ENCODE measurements around the gene FBXL14.

The FBXL14 gene

DNA sequence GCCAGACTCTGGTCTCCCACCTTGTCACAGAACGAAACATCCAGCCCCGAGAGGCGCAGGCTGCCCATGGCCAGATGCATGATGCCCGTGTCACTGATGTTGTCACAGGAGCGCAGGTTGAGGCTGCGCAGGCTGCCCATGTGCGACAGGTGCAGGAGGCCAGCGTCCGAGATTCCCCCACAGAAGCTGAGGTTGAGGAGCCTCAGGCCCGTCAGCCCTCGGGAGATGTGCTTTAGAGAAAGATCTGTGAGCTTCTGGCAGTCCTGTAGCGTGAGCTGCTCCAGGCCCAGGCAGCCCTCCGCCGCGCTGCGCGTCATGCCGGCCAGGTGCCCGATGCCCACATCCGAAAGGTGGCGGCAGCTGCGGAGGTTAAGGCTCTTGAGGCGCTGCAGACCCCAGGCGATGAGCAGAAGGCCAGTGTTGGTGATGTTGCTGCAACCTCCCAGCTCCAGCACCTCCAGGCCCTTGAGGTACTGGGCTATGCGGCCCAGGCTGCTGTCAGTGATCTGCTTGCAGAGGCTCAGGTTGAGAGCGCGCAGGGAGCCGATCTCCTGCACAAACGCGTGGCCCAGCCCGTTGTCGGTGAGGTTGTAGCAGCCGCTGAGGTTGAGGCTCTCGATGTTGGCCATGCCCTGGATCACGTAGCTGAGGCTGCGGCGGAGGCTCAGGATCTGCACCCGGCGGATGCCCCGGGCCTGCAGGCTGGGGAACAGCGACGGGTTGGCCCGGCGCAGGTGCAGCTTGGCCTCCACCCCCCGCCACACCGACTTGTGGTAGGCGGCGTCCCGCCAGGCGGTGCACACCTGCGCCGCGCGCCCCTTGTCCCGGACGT is 991 bp downstream of the FBXL14 start:
- DNase-seq, result peak; percentile 44

DNA sequence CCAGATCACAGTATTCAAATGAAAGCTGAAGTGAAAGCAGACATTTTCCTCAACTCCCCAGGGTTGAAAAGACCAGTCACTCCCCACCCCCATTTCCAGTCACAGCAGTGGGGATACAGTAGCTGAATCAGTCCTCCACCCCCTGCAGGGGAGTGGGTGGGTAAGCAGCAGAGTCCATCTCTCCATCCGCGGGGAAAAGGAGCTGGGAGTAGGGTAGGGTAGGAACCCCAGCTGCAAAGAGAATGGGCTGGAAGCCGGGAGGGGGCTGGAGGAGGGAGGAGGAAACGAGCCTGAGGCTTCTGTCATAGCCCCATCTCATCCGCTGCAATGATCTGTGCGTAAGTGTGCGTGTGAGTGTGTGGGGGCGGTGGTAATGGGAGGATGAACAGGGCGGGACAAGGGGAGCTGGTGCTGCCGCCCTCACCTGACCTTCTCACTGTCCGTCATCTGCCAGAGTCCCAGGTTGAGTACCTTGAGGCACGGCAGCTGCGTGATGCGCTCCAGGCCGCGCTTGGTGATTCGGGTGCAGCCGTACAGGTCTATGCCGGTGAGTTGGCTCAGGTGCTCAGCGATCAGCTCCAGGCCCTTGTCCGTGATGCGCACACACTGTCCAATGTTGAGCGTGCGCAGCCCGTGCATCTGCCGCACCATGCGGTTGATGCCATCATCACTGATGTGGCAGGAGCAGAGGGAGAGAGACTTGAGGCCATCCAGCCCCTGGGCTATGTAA is 1.8 kb downstream of the FBXL14 start:
- DNase-seq, result peak; percentile 79

DNA sequence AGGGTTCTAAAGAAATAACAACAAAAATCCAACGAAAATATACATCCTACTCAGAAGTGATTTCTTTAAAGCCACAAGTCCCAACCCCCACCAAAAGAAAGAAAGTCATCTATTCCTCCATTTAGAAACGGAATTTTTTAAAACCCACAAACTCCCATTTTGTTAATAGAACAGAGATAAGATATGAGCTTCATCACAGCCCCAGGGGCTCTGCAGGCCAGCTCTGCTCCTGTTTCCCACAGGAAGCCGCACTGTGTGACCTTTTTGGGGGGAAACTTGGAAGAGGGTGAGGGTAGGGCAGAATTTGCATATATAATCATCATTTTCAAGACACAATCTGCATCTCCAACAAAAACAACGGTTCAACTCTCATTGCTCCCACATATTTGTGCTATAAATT is 2.8 kb downstream of the FBXL14 start:
- DNase-seq, result peak; percentile 49

DNA sequence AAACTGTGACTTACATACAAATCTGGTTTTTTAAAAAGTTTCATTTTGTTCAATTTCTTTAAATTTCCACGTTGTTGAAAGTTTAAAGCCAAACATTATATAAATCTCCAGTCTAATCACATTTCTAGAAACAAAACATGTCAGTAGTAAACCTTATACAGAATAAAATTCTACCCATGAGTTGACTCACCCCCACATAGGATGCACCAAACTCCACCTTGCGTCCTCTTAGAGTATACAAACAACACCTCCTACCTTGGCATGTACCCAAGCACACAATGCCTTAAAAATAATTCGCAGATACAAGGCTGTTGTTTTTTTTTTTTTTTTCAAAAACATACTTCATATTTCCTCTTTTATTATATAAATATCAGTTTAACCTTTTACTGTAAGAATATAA is 3.3 kb downstream of the FBXL14 start:
- no peak for DNase-seq

DNA sequence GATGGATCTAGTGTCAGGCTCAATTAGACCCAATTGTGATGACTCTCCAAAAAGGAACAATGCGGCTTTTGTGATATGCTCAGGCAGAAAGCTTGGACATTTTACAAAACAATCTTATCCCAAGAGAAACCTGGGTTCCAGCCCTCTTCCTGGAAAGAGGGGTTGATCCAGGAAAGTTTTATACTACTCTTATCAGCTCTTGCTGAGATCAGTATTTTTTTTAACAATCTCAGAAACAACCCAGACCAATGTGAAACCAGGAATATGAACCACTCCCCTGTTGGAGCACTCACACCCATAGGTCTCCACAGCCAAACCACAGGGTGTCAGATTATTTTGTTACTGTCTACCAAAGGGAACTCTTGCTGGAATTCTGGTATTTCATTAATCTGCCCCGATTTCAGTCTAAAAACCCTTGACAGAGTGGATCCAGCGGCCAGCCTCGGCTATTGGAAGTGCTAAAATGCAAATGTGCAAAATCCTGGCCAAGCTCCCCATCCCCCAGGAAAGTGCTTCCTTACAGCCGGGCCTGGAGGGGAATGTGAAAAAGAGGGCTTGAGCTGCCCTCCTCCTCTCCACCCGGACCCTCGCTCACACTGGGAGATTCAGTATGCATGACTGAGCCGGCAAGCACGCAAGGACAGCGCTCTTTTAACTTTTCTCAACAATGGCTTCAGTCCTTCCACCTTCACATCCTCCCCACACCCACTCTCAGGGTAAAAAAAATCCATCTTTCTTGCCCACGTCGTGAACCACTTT is 4.0 kb downstream of the FBXL14 start:
- DNase-seq, result peak; percentile 66

DNA sequence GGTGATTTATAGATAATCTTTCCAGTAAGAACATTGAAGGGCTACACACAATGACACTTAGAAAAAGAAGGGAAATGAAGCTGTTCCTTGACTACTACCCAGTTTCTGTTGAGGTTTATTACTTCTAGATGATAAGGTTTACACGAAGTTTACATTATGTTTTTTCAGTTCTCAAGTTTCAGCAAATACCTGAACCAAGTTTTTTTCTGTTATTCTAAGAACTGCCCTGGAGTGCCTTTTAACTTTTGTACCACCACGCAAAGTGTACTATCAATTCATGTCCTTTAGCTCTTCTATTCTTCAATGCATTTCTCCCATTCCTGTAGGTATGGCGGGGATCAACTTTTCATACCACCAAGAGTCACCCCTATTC is 5.8 kb downstream of the FBXL14 start:
- no peak for DNase-seq

DNA sequence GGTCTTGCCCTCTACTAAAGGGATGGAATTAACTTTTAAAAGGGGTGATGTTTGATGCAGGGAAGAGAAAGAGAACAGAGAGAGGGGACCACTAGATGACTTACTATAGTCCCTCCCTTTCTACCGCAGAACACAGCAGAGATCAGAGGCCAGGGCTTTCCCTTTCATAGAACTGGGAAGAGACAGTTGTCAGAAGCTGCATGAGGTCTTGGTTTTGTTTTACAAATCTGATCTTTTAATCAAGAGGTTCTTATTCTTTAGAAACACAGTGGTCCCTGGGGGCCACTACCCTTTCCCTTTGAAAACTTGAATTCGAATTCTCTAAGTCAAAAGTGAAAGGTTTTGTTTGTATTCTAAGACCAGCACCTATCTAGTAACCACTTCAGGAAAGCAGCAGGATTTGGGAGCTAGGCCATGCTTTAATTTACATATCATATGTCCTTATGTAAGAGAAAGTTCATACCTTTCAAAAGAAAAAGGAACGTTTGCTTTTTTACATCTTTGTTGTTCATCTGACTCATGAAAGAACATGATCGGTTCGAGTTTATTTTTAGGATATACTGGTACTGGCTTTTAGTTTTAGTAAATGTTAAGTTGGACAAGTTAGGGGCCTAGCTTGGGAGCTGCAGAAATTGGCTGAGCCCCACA is 6.3 kb downstream of the FBXL14 start:
- DNase-seq, result no peak

DNA sequence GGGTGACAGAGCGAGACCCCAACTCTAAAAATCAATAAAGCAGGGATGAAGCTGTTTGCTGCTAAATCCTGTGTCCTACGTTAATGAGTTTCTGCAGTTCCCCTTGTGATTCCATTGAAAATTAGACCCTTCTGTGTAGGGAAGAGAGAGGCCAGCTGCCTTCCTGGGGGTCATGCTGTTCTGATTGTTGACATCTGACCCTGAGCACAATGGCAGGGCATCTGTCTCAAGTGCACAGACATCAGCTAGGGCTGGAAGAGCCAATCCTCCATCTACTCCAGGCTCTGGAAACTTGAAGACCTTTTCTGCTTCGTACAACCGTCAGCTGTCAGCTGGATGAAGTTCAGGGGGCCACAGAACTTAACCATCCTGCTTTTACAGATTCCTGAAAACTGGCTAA is 10.1 kb downstream of the FBXL14 start:
- DNase-seq, result no peak

DNA sequence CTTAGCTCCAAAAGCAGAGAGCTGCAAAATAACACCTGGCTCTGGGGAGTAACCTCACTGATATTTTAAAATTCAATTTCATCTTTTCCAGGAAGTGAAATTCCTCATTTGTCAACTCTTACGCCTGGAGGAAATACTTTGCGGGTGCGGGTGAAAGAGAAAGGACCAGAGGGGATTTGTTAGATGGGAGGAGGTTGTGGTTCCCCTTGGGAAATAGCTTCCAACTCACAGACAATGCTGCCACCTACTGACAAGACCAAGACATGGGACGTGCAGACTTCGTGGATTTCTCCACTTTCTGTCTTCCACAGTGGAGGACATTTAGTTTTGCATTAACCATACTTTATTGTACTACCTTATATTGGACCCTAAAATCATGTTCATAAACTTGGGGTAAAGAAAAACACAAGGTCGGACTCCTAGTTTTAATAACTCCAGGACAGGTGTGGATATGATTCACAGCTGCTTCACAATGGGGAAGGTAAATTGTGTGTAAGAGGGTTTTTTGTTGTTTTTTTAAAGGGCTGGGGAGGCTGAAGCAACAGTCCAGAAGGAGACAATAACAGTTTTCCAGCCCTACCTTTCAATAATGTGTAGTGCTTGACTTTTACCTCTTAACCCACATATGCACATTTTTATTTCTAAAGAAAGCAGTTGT is 10.8 kb downstream of the FBXL14 start:
- DNase-seq, result peak; percentile 87

DNA sequence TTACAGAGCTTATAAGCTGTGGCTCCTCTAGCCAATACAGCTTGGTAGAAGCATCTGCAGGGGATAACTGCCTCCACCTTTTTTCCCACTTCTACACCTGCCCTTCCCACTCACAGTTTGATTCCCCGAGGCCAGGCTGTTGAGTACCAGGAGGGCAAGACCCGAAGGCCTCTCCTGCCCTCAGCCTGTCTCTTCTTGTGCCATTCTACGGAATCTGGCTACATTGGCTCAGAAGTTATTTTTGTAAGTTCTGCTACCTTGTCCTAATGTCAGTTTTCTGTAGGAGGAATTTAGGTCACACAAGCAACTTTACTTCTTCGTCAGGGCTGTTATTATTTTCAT is 11.7 kb downstream of the FBXL14 start:
- DNase-seq, result no peak

DNA sequence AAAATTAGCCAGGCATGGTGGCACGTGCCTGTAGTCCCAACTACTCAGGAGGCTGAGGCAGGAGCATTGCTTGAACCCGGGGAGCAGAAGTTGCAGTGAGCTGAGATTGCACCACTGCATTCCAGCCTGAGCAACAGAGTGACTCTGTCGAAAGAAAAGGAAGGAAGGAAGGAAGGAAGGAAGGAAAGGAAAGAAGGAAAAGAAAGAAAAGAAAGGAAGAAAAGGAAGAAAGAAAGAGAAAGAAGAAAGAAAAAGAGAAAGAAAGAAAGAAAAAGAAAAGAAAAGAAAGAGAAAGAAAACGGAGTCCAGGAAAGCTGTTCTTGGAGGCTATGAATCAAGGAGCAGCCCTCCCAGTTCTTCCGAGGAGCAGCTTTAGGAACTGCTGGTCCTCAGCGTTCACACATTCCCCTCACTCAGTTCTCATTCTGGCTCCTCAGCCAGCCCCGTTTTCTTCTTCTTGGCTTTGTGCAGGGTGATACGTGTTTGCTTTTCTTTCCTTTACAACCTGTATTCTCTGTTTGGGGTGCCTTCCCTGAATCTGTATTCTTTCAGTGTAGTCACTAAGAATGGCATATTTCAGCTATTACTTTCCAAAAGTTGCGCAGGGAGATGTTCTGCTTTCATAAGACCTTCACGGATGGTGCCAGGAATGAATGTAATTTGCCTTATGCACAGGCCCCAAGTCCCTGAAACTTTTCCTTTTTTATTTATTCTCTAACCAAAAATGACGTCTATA is 12.2 kb downstream of the FBXL14 start:
- peak; percentile 68 for DNase-seq

DNA sequence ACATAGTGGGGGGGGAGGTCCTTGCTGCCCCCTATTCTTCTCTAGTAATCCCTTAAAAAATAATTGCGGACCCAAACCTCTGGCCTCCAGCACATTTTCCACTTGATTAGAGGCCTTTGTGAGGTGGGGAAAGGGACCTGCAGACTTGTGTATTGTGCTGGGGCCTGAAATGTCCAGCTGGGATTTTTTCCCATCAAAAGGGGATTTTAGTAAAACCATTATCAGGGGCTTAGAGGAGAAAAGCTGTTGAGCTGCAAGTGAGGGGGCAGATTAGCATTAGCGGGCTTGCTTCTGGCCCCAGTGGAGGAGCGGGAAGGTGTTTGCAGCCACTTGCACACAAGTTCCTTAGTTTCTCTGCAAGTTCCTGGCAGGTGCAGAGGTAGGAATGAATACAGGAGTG is 13.9 kb downstream of the FBXL14 start:
- no peak for DNase-seq

DNA sequence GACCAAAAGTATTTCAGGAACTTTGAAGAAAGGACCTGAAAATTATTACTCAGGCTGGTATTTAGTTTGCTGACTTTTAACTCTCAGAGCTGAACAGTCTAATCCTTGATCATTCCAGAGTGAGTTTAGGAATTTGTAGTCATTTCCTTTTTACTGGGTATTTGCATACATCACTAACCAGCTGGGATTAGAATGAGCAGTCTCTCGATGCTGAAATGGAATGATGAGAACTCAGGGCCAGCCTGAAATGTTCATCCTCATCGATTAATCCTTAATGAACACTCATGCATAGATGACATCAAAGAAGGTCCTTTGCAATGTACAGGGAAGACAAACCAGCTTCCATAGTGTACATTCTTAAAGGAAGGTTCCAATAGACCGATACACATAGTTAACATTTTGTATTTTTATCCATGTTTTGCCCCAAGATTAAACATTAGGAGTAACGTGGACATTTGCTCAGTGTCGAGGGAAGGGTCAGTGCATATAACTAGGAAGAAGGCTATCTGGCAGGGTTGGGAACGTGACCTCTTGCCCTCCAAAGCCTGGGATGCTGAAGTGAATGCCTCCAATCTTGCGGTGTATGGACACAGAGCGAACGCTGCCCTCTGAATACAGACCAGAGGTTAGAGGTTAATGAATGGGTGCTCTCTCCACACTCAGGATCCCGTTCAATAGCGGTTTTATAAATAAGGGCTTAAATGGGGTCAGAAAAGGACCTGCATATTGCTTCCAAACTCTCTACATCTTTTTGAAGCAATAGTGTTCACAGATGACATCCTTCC is 14.5 kb downstream of the FBXL14 start:
- DNase-seq, result peak; percentile 84

DNA sequence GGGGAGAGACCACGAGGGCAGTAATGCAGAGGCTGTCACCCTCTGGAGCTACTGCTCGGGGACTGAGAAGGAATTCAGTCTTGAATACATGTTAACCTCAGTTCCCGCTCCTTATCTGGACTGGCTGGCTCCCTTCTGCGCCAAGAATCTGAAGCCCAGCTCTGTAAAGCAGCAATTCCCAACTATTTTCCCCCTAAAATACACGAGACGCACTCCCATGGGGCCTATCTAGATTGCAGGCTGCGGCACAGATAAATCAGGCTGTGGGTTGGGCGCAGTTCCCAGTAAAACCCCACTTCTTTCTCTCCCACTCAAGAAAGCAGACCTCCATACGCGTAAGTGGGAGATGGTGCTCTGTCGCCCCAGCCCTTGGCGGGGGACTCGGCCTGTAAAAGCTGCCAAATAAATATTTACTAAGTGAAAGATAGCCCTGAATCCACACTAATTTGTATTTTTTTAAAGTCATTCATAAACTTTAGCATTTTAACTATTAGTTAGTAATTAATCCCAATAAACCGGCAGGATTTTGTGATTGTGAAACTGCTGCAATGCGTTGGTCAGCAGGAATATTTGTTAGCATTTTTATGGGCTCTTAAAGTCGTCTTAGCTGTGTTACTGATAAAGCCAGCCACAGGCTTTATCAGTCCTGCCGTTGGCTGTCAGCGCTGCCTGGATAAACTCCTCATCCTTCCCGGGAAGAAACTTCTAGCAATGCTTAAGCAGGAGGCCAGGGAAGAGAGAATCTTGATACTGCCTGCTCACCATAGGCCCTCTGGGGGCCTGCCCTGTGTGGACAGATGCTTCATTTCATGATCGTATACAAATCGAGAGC is 17.8 kb downstream of the FBXL14 start:
- peak; percentile 90 for DNase-seq

DNA sequence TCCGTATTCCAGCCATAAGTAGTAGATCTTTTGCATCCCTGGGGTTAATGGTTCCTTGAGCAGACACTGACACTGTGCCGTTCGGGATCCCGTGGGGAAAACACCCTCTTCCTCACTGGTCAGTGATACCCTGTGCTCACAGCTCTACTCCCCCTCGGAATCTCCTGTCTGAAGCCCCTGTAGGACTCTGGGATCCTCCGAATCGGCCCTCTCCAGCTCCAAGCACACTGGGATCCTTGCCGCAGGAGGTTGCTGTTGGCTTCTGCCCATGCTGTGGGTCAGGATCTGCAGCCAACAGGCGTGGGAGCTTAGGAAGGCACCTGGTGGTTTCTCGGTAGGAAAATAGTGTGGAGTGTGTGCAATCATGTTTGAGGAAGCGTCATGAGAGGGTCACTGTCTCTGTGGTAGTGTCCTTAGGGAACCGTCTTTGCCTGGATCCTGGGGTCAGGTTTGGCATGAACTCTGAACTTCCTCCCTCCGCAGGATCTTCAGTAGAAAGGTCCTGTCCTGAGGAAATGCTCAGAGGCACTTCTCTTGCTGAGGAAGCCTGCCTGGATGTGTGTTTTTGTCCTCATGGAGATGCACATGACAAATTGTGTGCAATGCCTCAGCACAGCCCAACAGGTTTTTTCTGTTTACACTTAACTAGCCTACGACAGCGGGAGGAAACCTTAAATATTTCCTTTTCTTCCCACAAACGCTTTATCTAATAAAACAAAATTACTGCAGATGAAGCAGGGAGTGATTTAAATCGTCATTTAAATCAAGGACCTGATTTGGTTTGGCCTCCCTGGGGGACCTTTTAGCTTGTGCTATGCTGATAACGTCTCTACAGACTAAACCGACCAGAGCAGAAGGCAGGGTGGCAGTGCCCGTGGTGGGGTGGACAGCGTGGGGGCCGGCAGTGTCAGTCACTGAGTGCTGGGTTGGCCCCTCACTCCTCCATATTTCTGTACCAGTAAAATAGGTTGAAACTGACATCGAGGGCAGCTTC is 18.7 kb downstream of the FBXL14 start:
- peak; percentile 55 for DNase-seq

DNA sequence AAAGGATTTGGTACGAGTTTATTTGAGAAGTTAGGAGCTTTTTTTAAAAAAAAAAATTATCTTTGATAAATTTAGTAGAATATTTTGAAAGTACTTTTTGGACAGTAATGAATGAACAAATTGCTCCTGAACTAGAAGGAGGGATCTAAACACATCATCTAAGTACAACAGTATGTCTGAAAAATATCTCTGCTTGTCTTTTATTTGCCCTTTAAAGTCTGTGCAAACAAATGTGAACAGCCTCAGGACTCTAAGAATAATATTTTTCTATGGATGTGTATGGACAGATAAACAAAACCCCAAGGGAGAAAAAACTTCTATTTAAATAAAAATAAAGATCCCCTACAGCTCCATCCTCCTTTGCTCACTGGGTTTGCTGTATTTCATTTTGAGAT is 19.5 kb downstream of the FBXL14 start:
- DNase-seq, result no peak

DNA sequence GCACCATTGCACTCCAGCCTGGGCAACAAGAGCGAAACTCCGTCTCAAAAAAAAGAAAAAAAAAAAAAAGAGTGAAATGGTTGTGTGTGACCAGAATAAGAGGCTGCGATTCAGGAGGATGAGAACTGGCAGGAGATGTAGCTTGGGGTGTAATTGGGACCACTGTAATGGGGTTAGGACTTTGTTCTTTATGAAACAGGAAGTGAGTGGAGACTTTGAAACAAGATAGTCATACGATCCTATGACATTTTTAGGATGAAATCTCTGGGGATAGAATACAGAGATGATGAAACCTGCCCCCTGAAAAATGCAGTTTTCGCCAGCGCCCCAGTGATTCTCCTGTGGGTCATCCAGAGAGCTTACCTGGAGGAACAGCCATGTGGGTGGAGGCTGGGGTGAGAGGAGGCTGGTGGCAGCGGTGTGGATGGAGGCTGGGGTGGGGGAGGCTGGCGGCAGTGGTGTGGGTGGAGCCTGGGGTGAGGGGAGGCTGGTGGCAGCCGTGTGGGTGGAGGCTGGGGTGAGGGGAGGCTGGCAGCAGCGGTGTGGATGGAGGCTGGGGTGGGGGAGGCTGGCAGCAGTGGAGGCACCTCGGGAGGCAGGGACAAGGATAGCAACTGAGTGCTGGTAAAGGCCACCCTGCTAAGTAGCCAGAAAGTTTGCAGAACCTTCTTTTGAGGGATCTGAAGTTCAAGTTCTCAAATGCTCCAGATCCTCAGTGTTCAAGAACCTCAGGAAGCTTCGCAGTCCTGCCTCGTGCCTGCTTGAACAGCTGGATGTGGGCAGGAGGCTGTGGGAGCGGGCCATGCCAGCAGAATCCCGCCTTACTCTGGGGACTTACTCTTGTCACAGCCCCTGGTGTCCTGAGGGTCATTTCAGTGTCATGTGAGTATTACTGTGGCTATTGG is 20.2 kb downstream of the FBXL14 start:
- no peak for DNase-seq

DNA sequence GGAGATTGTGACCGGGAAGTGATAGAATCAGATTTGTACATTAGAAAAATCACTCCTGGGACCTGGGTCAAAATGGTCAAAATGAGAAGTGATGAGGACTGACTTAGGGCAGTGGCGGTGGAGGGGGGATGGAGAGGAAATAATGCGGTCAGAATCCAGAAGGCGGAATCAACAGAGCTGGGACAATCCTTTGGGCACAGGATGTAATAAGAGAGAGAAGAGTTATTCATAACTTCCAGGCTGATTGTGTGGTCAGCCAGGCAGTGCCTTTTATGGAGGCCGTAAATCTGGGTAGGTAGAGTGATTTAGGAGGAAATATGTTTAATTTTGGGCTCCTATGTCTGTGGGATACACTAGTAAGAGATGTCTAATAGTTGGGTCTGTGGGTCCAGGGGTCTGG is 21.6 kb downstream of the FBXL14 start:
- no peak for DNase-seq

All from fibroblast of skin of right biceps (primary cell).